ENCODE data around the gene NMB. TPM values are rescaled to one million over a fixed set of nuclear protein-coding genes. Genes with fewer than 3 reads are reported as not detected.
A peak's percentile ranks its signal among the peaks of the same experiment; 100 is the strongest.

NMB gene
- total and polyA plus RNA-seq, 2 of the 13 experiments (the other 11 are each of a cell fraction or from before 2014, with no cell fraction given), result 10.4 to 25.4 TPM

- intact Hi-C loops (cut with micrococcal nuclease; ENCODE audit: unreplicated experiment), result loop anchor here (10.0 kb wide), 1 partner anchor 48 kb away; the partner anchor contains the start of gene ZNF592
- POLR2A ChIA-PET, result no interaction called here
Measured at GRCh38 chr15:84696757-84697156, 38.8 kb upstream of the NMB start.

GRCh38 chr15:84690342-84690741 is 32.3 kb upstream of the NMB start:
- CTCF ChIA-PET (ENCODE audit: low intra/inter-chr PET ratio, low total read pairs), result no interaction called here
- Histone ChIP-seq H3K9ac (ENCODE audit: insufficient read depth, low read depth, low read length) (no peak overlapping the region), H3K4me1 (ENCODE audit: insufficient read depth, low read length) (no peaks in the 10 kb centered on the region), H3K27me3 (ENCODE audit: control insufficient read depth in 1 of 2, insufficient read depth in 2 of 2, low read length in 2 of 2) (no peaks in the 10 kb centered on the region), H3K4me2 (ENCODE audit: low read depth, low read length) (no peak overlapping the region), H3K36me3 (replicated peaks in 1 of 2; ENCODE audit: control insufficient read depth in 1 of 2, insufficient read depth in 2 of 2, low read length in 2 of 2) (peaks cover 9 to 36% of the 10 kb centered on the region in 2 experiments), H3K79me2 (ENCODE audit: insufficient read depth, low read length) (peaks cover 33% of the 10 kb centered on the region), H3K4me3 (replicated peaks in 1 of 3; ENCODE audit: insufficient read depth in 1 of 3, low read depth in 2 of 3, low read length in 3 of 3) (no peak overlapping the region), H4K20me1 (ENCODE audit: insufficient read depth, low read length) (no peaks in the 10 kb centered on the region), H2AFZ (ENCODE audit: low read length) (no peak overlapping the region), H3K9me3 (ENCODE audit: low read length) (no peaks in the 10 kb centered on the region), H3K27ac (ENCODE audit: extremely low read length, insufficient read depth, low read length) (no peak overlapping the region)
- in situ Hi-C loops (cut with HindIII; ENCODE audit: extremely low pct_ligation_motif_present, low pct_unique_long_range_greater_than_20kb), result no loop called here
- ATAC-seq (no peak), DNase-seq (ENCODE audit: low spot score) (no peak), FAIRE-seq (no peak)
- WGBS (ENCODE audit: low lambda C conversion rate), result 96% methylated on average over 8 of the region's 8 CpGs
- POLR2A ChIA-PET, result no interaction called here
- TF ChIP-seq ZNF124 (CRISPR knock-in tag; IDR thresholded peaks at IDR 0.05) (no peak), ATM (IDR thresholded peaks at IDR 0.05; ENCODE audit: borderline replicate concordance) (no peak)
- intact Hi-C loops (cut with micrococcal nuclease; ENCODE audit: unreplicated experiment), result loop anchor here (10.0 kb wide), 1 partner anchor 54 kb away; the partner anchor contains the start of gene ZNF592
- BruUV-seq (replicated peaks), result TSS peak; percentile 19

More at GRCh38 chr15:84696757-84697156, 38.8 kb upstream of the NMB start:
- H4K20me1 ChIP-seq (ENCODE audit: insufficient read depth, low read length), result 0 out of 2 replicates have a peak, but pooled peaks cover 5% of the 10 kb centered on the region
- H3K4me1 ChIP-seq (ENCODE audit: insufficient read depth, low read length), result peaks cover 14% of the 10 kb centered on the region
- BruUV-seq (replicated peaks), result no TSS peak
- FAIRE-seq, result no peak
- CTCF ChIA-PET (ENCODE audit: low intra/inter-chr PET ratio, low total read pairs), result no interaction called here
- H3K4me2 ChIP-seq (ENCODE audit: low read depth, low read length), result no peak overlapping the region
- no peaks in the 10 kb centered on the region for H3K9me3 ChIP-seq (ENCODE audit: low read length)
- no peak overlapping the region for H3K4me3 ChIP-seq (replicated peaks in 1 of 3; ENCODE audit: insufficient read depth in 1 of 3, low read depth in 2 of 3, low read length in 3 of 3)
- in situ Hi-C loops (cut with HindIII; ENCODE audit: extremely low pct_ligation_motif_present, low pct_unique_long_range_greater_than_20kb), result no loop called here
- 94% methylated on average over 4 of the region's 4 CpGs for WGBS (ENCODE audit: low lambda C conversion rate)
- H2AFZ ChIP-seq (ENCODE audit: low read length), result no peak overlapping the region
- no peak for DNase-seq (ENCODE audit: low spot score)
- H3K36me3 ChIP-seq (replicated peaks in 1 of 2; ENCODE audit: control insufficient read depth in 1 of 2, insufficient read depth in 2 of 2, low read length in 2 of 2), result no peaks in the 10 kb centered on the region; a peak in 1 of 5 replicates
- TF ChIP-seq ZNF121 (CRISPR knock-in tag; IDR thresholded peaks at IDR 0.05) (peak; percentile 62), ATAD3A (CRISPR knock-in tag; IDR thresholded peaks at IDR 0.05) (no peak)
- no peaks in the 10 kb centered on the region for H3K27me3 ChIP-seq (ENCODE audit: control insufficient read depth in 1 of 2, insufficient read depth in 2 of 2, low read length in 2 of 2)
- H3K79me2 ChIP-seq (ENCODE audit: insufficient read depth, low read length), result peaks cover 86% of the 10 kb centered on the region
- no peak overlapping the region for H3K9ac ChIP-seq (ENCODE audit: insufficient read depth, low read depth, low read length)
- no peak for ATAC-seq
- H3K27ac ChIP-seq (ENCODE audit: extremely low read length, insufficient read depth, low read length), result no peak overlapping the region
